Neuron (in vitro differentiated cells): ENCODE results near the gene ITGB5.

Experiments used
- H2AFZ ChIP-seq: one replicate; pipeline ENCODE4 v1.6.1; 2013; ENCODE audit warnings: low read depth, mild to moderate bottlenecking, inconsistent platforms, low read length, moderate library complexity
- H3K27me3 ChIP-seq: one replicate; pipeline ENCODE4 v1.6.1; 2013; ENCODE audit warnings: low read length; ENCODE audit not compliant: insufficient read depth
- H3K36me3 ChIP-seq: one replicate; pipeline ENCODE4 v1.6.1; 2013; ENCODE audit warnings: low read length; ENCODE audit not compliant: insufficient read depth
- H3K4me1 ChIP-seq: one replicate; pipeline ENCODE4 v1.6.1; 2013; ENCODE audit warnings: low read length; ENCODE audit not compliant: insufficient read depth
- H3K4me3 ChIP-seq: 2 replicates; pipeline ENCODE4 v1.5.1; 2013; ENCODE audit warnings: mild to moderate bottlenecking, low read length, moderate library complexity
- H3K9me3 ChIP-seq: one replicate; pipeline ENCODE4 v1.6.1; 2013; ENCODE audit warnings: low read length

The ITGB5 gene

GRCh38 chr3:124821356-124821755 lies 65.8 kb downstream of the ITGB5 start:
- no peak overlapping the region for H2AFZ ChIP-seq
- no peak overlapping the region for H3K4me3 ChIP-seq
- no peaks in the 10 kb centered on the region for H3K27me3 ChIP-seq
- peaks cover 2% of the 10 kb centered on the region for H3K9me3 ChIP-seq
- no peaks in the 10 kb centered on the region for H3K4me1 ChIP-seq
- H3K36me3 ChIP-seq, result no peaks in the 10 kb centered on the region

- H3K36me3 ChIP-seq, result no peaks in the 10 kb centered on the region
- H3K4me1 ChIP-seq, result peaks cover 3% of the 10 kb centered on the region
- peaks cover 2% of the 10 kb centered on the region for H3K9me3 ChIP-seq
- H3K4me3 ChIP-seq, result no peak overlapping the region
- no peaks in the 10 kb centered on the region for H3K27me3 ChIP-seq
- H2AFZ ChIP-seq, result no peak overlapping the region
Measured at GRCh38 chr3:124818398-124819091, 68.6 kb downstream of the ITGB5 start.

GRCh38 chr3:124817079-124817478 lies 70.1 kb downstream of the ITGB5 start:
- H3K4me3 ChIP-seq, result no peak overlapping the region
- no peak overlapping the region for H2AFZ ChIP-seq
- no peaks in the 10 kb centered on the region for H3K27me3 ChIP-seq
- H3K4me1 ChIP-seq, result peaks cover 4% of the 10 kb centered on the region
- H3K9me3 ChIP-seq, result peaks cover 2% of the 10 kb centered on the region
- H3K36me3 ChIP-seq, result no peaks in the 10 kb centered on the region

- H3K4me3 ChIP-seq, result no peak overlapping the region
- peaks cover under 1% of the 10 kb centered on the region for H3K9me3 ChIP-seq
- no peak overlapping the region for H2AFZ ChIP-seq
- H3K4me1 ChIP-seq, result peaks cover 4% of the 10 kb centered on the region
- no peaks in the 10 kb centered on the region for H3K27me3 ChIP-seq
- H3K36me3 ChIP-seq, result no peaks in the 10 kb centered on the region
Measured at GRCh38 chr3:124816206-124816605, 71.0 kb downstream of the ITGB5 start.

GRCh38 chr3:124815781-124816180 lies 71.4 kb downstream of the ITGB5 start:
- Histone ChIP-seq H3K9me3 (no peaks in the 10 kb centered on the region), H3K4me1 (peaks cover 4% of the 10 kb centered on the region), H2AFZ (no peak overlapping the region), H3K4me3 (no peak overlapping the region), H3K36me3 (no peaks in the 10 kb centered on the region), H3K27me3 (no peaks in the 10 kb centered on the region)

GRCh38 chr3:124814620-124815421 lies 72.3 kb downstream of the ITGB5 start:
- no peak overlapping the region for H3K4me3 ChIP-seq
- no peaks in the 10 kb centered on the region for H3K9me3 ChIP-seq
- no peak overlapping the region for H2AFZ ChIP-seq
- H3K36me3 ChIP-seq, result no peaks in the 10 kb centered on the region
- peaks cover 4% of the 10 kb centered on the region for H3K4me1 ChIP-seq
- H3K27me3 ChIP-seq, result no peaks in the 10 kb centered on the region

- Histone ChIP-seq H3K36me3 (no peaks in the 10 kb centered on the region), H3K9me3 (no peaks in the 10 kb centered on the region), H2AFZ (no peak overlapping the region), H3K27me3 (no peaks in the 10 kb centered on the region), H3K4me1 (peaks cover 4% of the 10 kb centered on the region), H3K4me3 (no peak overlapping the region)
Measured at GRCh38 chr3:124813541-124813940, 73.6 kb downstream of the ITGB5 start.

- no peak overlapping the region for H2AFZ ChIP-seq
- no peaks in the 10 kb centered on the region for H3K27me3 ChIP-seq
- H3K36me3 ChIP-seq, result no peaks in the 10 kb centered on the region
- H3K4me1 ChIP-seq, result peaks cover 4% of the 10 kb centered on the region
- H3K4me3 ChIP-seq, result no peak overlapping the region
- H3K9me3 ChIP-seq, result no peaks in the 10 kb centered on the region
Measured at GRCh38 chr3:124812291-124813265, 74.6 kb downstream of the ITGB5 start.

GRCh38 chr3:124811436-124811835 lies 75.7 kb downstream of the ITGB5 start:
- Histone ChIP-seq H2AFZ (no peak overlapping the region), H3K9me3 (no peaks in the 10 kb centered on the region), H3K27me3 (no peaks in the 10 kb centered on the region), H3K4me1 (peaks cover 4% of the 10 kb centered on the region), H3K36me3 (no peaks in the 10 kb centered on the region), H3K4me3 (no peak overlapping the region)

GRCh38 chr3:124810970-124811369 lies 76.2 kb downstream of the ITGB5 start:
- Histone ChIP-seq H3K27me3 (no peaks in the 10 kb centered on the region), H3K36me3 (no peaks in the 10 kb centered on the region), H3K9me3 (no peaks in the 10 kb centered on the region), H3K4me3 (no peak overlapping the region), H3K4me1 (peaks cover 4% of the 10 kb centered on the region), H2AFZ (no peak overlapping the region)

- peaks cover 4% of the 10 kb centered on the region for H3K4me1 ChIP-seq
- H2AFZ ChIP-seq, result no peak overlapping the region
Measured at GRCh38 chr3:124809039-124809438, 78.1 kb downstream of the ITGB5 start.

GRCh38 chr3:124805671-124806070 lies 81.5 kb downstream of the ITGB5 start:
- no peak overlapping the region for H2AFZ ChIP-seq
- H3K4me3 ChIP-seq, result no peak overlapping the region
- no peaks in the 10 kb centered on the region for H3K36me3 ChIP-seq
- no peaks in the 10 kb centered on the region for H3K9me3 ChIP-seq
- H3K27me3 ChIP-seq, result no peaks in the 10 kb centered on the region
- H3K4me1 ChIP-seq, result peaks cover 10% of the 10 kb centered on the region

More at GRCh38 chr3:124809039-124809438, 78.1 kb downstream of the ITGB5 start:
- Histone ChIP-seq H3K4me3 (no peak overlapping the region), H3K36me3 (no peaks in the 10 kb centered on the region), H3K27me3 (no peaks in the 10 kb centered on the region), H3K9me3 (no peaks in the 10 kb centered on the region)

- no peaks in the 10 kb centered on the region for H3K9me3 ChIP-seq
- H3K27me3 ChIP-seq, result no peaks in the 10 kb centered on the region
- H2AFZ ChIP-seq, result no peak overlapping the region
- no peak overlapping the region for H3K4me3 ChIP-seq
- H3K36me3 ChIP-seq, result no peaks in the 10 kb centered on the region
- peaks cover 10% of the 10 kb centered on the region for H3K4me1 ChIP-seq
Measured at GRCh38 chr3:124804875-124805274, 82.3 kb downstream of the ITGB5 start.
